ENCODE data around the gene SARDH.

The SARDH gene

DNA sequence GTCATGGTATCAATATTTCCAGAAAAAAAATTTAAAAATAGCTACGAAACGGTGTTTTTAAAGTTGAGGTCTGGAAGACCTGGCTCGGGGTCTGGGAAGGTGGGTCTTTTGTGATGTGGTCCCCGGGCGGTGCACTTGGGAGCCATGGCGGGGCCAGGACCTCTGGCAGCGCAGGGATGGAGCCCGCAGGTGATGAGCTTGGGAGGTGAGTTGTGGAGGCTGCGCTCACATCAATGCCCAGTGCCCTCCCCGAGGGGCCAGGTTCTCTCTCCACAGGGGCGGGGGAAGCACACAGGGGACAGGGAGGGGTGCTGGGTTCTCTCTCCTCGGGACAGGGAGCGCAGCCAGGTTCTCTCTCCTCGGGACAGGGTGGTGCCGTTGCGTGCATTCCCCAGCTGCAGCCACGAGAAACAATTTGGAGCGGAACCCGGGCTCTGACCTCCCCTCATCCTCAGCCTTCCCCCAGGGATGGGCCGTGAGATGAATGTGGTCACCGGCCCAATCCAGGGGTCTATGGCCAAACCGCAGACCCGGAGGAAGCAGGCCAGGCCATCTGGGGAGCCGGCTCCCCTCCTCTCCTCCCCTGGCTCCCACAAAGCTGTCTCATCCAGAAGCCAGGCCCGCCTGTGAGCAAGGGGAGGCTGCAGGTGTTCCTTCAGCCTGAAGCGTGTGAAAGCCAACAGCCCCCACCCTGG is 76.2 kb downstream of the SARDH start:
- no peak for DNase-seq

DNA sequence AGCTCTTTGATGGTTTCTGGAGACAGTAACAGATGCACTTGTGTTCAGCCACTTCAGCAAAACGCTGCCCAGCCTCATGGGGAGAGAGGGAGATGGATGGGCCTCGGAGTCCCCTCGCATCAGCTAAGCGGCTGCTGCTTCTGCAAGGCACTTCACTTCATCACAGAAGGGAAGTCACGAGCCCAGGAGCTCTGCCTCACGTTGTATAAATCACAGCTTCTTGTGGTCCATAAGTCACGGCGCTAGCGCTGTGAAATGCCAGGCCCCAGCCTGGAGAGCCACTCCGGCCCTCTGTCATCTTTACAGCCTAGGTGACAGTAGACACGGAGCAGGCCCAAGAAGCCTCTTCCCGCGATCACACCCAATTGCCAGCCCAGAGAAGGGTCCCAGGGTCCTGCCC is 78.6 kb downstream of the SARDH start:
- no peak for DNase-seq

DNA sequence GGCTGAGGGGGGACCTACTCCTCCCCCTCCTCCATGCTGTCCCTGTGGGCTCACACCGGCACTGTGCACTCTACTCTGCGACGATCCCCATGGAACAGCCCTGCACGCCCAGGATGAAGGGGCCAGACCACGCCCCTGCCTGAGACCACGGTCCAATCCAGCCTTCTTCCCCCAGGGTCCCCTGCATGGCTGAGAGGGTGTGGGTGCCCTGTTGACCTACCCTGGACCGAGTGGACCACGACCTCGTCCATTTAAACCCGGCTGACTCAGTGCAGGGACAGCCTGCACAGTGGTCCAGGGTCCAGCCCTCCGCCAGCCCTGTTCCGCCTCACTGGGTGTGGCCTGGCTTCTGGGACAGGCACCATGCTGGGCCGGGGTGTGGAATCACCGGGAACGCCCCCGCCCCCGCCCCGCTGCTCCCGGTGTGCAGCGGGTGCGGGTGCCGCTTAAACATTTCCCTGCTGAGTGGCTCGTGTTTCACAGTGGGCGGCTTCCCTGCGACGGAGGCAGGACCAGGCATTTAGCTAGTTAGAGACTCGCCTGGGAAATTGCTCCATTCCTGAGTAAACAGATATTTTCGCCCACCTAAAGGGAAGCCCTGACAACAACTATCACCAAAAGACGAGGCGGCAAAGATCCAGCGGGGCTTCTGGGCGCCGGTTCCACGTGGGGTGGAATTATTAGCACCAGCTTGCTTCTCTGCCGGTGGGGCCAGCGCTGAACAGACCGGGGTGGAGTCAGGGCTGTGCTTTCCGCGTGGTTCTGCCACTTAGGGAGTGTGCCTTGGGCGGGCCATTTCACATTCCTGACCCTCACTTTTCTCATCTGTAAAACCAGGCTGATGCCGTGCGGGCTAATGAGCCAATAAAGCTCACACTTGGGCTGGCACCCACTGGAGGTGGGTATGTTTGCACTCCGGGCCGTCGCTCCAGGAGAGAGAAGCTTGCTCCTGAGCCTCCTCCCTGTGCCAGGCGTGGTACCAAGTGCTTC is 79.4 kb downstream of the SARDH start:
- peak; percentile 12 for DNase-seq

DNA sequence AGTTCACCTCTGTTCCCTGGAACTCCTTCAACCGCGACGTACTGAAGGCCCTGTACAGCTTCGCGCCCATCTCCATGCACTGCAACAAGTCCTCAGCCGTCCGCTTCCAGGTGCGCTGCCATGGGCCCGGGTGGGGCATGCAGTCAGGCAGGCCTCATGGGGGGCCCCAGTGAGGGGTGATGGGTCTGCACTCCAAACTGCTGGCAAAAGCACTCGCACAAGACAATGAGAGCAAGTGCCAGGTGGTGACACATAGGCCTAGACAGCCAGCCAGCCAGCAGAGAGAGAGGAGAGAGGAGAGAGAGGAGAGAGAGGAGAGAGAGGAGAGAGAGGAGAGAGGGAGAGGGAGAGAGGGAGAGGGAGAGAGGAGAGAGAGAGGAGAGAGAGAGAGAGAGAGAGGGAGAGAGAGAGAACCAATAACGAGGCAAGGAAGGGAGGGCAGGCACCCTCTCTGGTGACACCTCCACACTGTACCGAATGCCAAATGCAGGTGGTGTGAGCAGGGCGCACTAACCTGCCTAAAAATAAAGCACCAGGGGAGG is 81.0 kb downstream of the SARDH start:
- DNase-seq, result no peak

DNA sequence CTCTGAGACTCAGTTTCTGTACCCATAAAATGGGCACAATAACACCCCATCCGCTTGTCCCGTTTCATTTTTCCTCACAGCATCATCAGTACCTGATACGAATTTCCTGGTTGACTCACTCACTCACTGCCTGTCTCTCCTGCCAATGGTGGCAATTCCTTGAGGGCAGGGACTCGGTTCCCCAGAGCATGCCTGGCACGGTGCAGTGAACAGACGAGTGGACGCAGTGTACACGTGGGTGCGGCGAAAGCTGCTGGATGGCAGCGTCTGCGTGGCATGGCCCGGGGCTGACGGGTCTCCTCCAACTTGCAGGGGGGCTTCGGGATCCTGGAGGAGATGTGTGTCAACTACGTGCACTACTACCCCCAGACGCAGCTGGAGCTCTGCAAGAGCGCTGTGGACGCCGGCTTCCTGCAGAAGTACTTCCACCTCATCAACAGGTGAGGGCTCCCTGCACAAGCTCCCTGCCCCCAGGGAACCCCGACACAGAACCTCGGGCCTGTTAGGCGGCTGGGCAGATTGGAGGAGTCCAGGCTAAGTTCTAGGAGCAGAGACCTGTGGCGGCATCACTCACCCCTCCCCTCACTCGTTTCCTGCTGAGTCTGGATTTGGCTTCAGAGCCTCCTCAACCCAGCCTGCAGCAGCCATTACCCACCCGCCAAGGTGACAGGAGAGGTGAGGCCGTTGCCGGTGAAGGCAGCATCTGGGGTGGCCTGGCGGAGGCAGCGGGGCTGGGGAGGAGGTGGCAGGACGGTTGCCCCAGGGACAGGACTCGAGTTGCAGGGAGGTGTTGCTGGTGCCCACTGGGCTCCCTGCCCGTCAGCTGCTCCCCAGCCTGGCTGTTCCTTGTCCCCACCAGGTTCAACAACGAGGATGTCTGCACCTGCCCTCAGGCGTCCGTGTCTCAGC is 81.7 kb downstream of the SARDH start:
- DNase-seq, result no peak

DNA sequence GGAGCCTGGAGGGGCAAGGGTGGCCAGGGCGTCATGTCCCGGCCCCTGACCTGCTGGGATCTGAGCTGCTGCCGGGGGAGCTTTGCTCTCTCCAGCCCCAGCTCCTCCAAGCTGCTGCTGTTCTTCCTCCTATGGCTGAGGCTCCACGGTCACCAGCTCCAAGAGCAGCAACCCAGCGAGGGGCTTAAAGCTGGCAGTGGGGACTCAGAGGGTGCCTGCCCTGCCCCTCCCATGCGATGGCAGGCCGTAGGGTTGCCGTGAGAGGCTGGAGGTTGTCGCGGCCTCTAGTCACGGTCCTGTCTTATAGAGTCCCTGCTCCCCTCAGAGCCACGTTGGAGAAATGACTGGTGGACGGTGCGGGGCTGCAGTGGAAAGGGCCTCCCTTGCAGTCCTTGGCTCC is 82.5 kb downstream of the SARDH start:
- DNase-seq, result no peak

DNA sequence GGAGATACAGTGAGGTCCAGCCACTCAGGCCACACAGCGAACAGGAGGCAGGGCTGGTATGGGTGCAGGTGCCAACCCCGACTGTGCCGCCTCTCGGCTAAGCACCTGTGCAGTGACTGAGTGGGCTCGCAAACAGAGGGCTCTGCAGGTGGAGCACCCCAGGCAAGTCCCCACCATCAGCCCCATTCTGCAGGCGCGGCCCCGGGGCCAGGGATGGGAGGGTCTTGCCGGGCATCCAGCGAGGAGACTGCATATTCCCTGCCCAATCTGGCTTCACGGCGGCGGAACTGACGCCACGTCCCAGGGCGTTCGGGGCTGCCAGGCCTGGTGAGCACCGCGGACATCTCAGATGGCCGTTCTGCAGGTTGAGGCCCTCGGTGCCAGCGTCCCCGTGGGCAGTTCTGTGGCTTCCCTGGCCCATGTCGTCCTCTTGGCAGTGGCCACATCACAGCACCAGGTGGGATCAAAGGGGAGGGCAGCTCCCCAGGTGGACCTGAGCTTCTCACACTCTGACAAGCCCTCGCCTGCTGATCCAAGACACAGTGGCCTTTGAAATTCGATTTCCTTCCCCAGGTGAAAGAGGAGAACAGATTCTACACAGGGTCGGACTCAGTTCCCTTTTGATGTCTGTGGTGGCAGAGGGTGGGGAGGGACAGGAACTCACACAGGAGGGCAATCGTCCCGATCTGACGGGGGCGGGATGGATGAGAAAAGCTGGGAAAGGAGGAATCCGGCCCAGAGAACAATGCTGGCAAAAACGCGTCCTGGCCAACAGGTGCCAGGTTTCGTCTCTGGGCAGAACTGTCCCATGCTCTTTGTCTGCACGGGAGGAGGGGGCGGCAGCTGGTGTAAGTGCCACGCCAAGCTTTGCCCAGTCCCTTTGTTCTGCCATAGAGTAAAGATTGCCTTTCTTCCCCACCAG is 83.2 kb downstream of the SARDH start:
- no peak for DNase-seq

DNA sequence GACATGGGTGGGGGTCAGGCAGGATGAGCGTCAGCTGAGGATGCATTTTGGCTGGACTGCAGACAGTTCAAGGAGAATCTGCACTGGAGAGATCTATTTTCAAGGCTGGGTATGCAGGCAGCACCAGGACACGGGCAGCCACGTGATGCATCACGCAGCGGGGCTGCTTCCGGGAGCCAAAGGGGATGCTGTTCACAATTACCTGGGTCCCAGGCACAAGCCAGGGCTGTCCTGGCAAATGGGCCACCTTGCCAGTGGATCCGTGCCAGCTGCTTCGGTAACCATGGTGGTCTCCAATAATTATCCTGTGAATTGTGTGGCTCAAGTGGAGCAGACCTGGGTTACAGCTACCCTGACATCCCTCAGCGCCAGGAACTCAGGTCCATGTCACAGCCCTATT is 84.5 kb downstream of the SARDH start:
- DNase-seq, result no peak

DNA sequence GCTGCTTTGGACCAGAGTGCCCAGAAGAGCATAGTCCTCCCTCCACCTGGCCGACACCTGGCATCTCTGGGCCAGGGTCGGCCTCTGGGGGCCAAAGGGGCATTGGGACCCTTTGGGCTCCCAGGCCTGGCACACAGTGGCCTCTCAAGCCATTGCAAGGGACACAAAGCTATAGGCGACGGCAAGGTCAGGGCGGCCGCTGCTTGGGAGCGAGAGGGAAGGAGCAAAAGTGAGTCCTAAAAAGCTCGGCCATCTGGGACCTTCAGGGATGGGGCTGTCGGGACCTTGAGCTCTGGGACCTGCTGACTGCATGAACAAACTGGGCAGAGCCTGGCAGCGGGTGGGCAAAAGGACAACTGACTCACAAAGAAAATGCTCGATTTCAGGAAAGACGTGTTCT is 88.1 kb downstream of the SARDH start:
- DNase-seq, result no peak

DNA sequence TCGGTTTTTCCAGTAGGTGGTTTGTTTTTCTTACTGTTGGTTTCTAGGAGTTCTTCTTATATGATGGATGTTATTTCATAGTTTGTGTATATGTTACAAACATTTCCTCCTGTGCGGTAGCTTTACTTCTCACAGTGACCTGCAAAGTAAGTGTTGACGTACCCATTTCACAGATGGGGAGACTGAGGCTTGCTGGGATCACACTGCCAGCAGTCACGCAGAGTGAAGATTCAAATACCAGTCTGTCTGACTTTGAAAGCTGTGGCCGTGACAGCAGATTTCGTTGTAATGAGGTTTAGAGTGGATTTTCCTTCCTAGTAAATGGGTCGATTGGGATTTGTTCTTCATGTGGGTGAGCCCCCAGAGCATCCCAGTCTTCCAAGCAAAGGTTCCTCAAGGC is 89.0 kb downstream of the SARDH start:
- DNase-seq, result no peak

DNA sequence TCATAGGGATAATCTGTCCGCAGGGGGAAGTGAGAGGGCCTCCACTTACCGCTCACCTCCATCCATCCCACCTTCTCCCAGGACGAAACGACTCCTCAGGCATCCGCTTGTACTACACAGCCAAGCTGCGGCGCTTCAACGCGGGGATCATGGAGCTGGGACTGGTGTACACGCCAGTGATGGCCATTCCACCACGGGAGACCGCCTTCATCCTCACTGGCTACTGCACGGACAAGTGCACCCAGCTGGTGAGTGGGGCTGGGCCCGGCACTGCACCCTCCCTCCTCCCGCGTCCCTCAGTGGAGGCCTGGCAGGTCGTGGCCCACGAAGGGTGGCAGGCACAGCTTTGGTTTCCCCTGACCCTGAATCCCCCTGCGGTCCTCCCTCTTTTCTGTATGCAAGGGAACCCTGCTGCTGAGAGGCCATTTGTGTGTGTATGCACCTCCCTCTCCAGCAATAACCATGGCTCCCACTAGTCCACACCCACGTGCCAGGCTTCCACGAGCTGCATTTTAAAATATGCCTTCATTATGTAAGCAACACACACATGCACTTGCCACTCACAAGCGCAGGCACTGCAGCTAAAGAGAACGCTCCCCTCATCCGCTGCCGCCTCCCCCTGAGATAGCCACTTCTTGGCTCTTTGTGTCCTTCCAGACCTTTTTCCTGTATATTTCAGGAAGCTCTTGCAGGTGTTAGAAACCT is 90.2 kb downstream of the SARDH start:
- no peak for DNase-seq

DNA sequence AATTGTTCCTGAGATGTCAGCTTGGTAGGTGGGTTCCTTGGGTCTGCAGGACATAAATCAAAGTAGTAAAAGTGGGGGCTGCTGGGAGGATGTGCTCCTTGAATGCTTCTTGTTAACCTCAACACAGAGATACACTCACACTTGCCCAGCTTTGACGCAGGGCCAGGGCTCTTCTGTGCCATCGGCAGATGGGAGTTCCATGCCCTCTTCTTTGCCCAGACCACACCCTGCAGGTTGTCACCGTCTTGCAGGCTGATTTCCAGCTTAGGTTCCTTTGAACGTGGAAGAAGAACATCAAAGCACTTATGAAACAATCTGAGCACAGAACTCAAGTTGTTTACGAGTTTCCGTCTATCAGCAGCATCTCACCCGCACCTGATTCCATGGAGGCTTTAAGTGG is 91.0 kb downstream of the SARDH start:
- no peak for DNase-seq

DNA sequence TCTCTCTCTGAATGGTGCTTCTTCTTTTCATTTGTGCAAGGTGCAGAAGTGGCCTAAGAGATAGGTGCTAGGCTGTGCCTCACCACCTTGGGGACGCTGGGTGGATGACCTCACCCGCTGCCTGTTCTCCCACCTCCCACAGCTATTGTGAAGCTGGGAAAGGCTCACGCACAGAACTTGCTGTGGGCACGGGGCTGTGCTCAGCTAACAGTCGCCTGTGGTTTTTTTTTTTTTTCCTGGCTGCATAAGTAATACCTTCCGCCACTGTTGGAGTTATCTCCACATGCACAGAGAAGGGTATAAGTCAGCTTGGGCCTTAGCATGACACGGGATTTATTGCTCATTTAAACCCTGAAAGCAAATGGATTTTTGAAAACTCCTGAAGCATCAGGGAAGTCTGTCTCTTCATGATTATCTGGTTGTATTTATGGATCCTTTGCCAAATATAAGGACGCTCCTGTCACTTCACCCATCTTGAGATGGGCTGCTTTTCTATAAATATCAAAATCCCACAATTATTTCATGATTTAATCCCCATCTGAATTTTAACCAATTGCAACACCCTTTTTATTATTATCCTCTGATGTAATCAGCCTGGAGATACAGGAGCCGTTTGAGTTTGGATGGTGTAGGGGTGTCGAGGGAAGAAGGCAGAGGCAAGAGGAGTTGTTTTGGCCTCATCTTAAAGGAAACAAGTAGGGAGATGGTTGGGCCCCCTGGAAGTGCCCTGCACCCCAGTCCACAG is 93.0 kb downstream of the SARDH start:
- DNase-seq, result no peak

DNA sequence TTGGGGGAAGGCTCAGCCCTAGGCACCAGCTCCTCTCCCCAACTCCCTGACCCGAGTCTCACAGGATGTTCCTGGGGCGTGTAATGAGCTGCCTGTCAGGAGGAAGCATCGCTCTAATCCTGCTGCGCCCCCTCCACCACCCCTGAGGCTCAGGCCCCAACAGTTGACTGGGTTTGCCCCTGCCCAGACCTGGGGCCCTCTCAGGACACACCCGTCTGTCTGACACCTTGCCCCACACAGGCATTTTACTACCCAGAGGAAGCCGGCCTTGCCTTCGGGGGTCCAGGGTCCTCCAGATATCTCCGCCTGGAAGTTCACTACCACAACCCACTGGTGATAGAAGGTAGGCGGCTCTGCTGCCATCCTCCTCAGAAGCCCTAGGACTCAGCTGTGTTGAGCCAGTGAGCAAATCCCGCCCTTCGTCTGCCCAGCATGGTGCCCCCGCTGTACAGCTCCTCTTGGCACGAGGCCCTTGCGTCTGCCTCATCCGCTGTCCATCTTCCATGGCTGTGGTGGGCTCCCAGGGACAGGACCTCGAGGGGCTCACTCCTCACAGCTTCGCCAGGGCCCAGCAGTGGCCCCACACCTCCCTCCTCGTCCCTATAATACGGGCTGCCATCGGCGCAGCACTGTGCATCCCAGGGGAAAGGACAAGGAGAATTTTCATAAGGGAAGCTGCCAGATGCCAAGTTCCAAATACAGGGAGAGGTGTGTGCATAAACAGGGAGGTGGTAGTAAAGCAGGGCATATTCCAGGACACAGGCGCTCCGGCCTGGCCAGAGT is 94.0 kb downstream of the SARDH start:
- DNase-seq, result no peak

DNA sequence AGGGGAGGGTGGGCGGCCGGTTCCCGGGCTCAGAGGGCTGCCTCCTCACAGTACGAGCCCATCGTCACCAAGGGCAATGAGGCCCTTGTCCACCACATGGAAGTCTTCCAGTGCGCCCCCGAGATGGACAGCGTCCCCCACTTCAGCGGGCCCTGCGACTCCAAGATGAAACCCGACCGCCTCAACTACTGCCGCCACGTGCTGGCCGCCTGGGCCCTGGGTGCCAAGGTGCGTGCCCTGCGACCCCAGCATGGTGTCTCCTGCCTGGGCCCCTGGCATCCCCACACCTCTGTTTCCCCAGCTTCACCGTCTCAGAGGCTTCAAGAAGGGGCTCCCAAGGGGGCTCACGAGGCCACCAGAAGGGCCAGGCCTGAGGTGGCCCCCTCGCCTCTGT is 94.8 kb downstream of the SARDH start:
- no peak for DNase-seq

DNA sequence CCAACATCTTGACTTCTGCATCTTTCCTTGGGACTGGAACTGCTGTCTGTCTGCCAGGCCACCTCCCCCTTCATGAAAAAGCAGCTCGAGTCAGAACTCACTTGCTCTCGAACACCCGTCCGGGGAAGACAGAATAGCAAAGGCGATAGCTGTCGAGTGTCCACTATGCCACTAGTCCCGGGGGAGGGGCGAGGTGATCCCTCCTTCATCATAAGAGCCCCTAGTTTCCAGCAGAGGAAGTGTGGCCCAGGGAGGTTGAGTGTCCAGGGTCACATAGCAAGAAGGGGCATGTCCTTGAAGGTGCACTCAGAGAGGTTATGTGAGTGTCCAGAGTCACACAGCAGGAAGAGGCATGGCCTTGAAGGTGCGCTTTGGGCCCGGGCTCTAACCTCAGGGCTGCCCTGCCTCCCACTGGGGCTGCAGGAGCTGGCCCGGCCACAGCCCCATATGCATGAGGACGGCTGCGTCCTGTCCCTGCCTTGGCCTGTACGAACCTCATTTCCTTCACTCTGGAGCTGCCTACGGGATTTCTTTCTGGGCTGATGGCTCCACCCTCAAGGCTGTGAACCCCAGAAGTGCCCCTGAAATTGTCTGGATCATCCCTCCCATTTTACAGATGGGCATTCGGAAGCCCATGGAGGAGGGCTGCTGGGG is 95.3 kb downstream of the SARDH start:
- DNase-seq, result no peak

DNA sequence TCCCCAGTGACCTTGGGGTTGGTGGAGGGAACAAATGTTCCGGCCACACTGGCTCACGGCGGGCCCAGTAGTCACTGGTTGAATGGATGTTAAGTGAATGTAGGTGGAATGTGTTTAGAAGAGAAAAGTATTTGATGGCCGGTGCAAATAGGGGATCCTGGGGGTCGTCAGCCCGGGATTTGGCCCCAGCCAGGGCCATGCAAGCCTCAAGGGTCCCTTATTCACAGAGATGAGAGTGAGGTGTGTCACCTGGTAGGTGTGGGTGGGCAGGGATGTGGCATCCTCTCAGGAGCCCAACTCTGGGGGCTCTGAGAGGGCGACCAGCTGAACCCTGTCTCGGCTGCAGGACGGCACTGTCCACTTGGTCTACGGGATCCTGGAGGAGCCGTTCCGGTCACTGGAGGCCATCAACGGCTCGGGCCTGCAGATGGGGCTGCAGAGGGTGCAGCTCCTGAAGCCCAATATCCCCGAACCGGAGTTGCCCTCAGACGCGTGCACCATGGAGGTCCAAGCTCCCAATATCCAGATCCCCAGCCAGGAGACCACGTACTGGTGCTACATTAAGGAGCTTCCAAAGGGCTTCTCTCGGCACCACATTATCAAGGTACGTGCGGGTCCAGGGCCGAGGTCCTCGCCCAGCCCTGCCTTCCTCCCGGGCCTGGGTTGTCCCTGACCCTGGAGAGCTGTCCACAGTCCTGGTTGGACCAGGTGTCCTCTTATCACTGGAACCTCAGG is 96.1 kb downstream of the SARDH start:
- no peak for DNase-seq

DNA sequence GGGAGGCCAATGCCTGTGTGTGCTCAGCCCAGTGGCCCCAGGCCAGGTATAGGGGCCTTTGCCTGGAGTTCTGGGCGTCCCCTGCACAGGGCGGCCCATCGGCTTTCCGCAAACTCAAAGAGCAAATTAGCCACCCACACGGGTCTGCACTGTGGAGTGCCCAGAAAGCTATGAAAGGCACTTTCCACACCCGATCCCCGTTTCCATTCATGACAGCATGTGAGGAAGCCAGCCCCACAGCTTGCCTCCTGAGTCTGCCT is 96.8 kb downstream of the SARDH start:
- DNase-seq, result no peak
